IMR-90 (cell line): ENCODE data around the gene SAMD8. TPM values are rescaled to one million over a fixed set of nuclear protein-coding genes. Genes with fewer than 3 reads are reported as not detected.
A peak's percentile ranks its signal among the peaks of the same experiment; 100 is the strongest.

Experiments
- ATAC-seq: fragments of 200-7000 bp; cut with Tn5 transposase; 2 replicates; pipeline ENCODE4 v1.9.1; 2020; ENCODE audit warnings: low read depth, mild to moderate bottlenecking, moderate library complexity
- BruUV-seq: library from RNA; stranded (reverse); fragments of 400-500 nt; replicated peaks from 2 replicates; lab custom pipeline; 2021; lab: Mats Ljungman, UMichigan
- CTCF ChIA-PET: fragments of 300-600 bp; formaldehyde crosslinking; extraction: SDS; loops from one replicate; lab custom pipeline; 2021; ENCODE audit warnings: antibody characterized with exemption; lab: Yijun Ruan, JAX
- POLR2A ChIA-PET: fragments of 300-600 bp; sonication (Branson Sonifier 250); formaldehyde crosslinking; loops from one replicate; lab custom pipeline; 2022; ENCODE audit warnings: antibody characterized with exemption; ENCODE audit not compliant: unreplicated experiment; lab: Charles Lee
- DNase-seq: peaks from one replicate; pipeline ENCODE4 v3.0.0; 2013
- H2AFZ ChIP-seq: replicated peaks from 2 replicates; pipeline ENCODE3; 2013; ENCODE audit warnings: low read length, mild to moderate bottlenecking; ENCODE audit not compliant: poor library complexity
- H2AK5ac ChIP-seq: 2 replicates; pipeline ENCODE4 v1.6.1; 2013; ENCODE audit warnings: low read depth, low read length, inconsistent platforms
- H2AK9ac ChIP-seq: replicated peaks from 2 replicates; pipeline ENCODE3; 2013; ENCODE audit warnings: mild to moderate bottlenecking, low read depth, low read length, moderate library complexity; ENCODE audit not compliant: poor library complexity
- H2BK120ac ChIP-seq: 2 replicates; pipeline ENCODE4 v1.6.1; 2013; ENCODE audit warnings: low read depth, low read length, inconsistent platforms
- H2BK15ac ChIP-seq: 3 replicates; pipeline ENCODE4 v1.6.1; 2013; ENCODE audit warnings: low read depth, low read length, inconsistent platforms
- H2BK20ac ChIP-seq: 2 replicates; pipeline ENCODE4 v1.6.1; 2013; ENCODE audit warnings: low read depth, mild to moderate bottlenecking, inconsistent platforms, low read length, moderate library complexity
- H2BK5ac ChIP-seq: 2 replicates; pipeline ENCODE4 v1.6.1; 2013; ENCODE audit warnings: mild to moderate bottlenecking, low read depth, low read length, inconsistent platforms; ENCODE audit not compliant: poor library complexity, severe bottlenecking
- H3K14ac ChIP-seq: replicated peaks from 2 replicates; pipeline ENCODE4 v1.6.1; 2013; ENCODE audit warnings: low read depth, low read length, inconsistent platforms
- H3K18ac ChIP-seq: 2 replicates; pipeline ENCODE4 v1.6.1; 2013; ENCODE audit warnings: low read depth, low read length, control low read depth
- H3K23ac ChIP-seq: 2 replicates; pipeline ENCODE4 v1.6.1; 2013; ENCODE audit warnings: low read depth, low read length, inconsistent platforms
- H3K27ac ChIP-seq: 2 replicates; pipeline ENCODE4 v1.5.1; 2013; ENCODE audit warnings: mild to moderate bottlenecking, control low read depth, low read length; ENCODE audit not compliant: insufficient read depth
- H3K27me3 ChIP-seq: 2 replicates; pipeline ENCODE4 v1.6.1; 2013; ENCODE audit warnings: low read length; ENCODE audit not compliant: control insufficient read depth, insufficient read depth
- H3K36me3 ChIP-seq: 2 replicates; pipeline ENCODE4 v1.6.1; 2013; ENCODE audit warnings: low read length, mixed read lengths; ENCODE audit not compliant: control insufficient read depth, insufficient read depth
- H3K4ac ChIP-seq: 2 replicates; pipeline ENCODE4 v1.6.1; 2013; ENCODE audit warnings: low read depth, low read length, inconsistent platforms
- H3K4me1 ChIP-seq: 2 replicates; pipeline ENCODE4 v1.6.1; 2013; ENCODE audit warnings: low read length, mixed read lengths; ENCODE audit not compliant: control insufficient read depth, insufficient read depth
- H3K4me2 ChIP-seq: 2 replicates; pipeline ENCODE4 v1.6.1; 2013; ENCODE audit warnings: low read depth, mild to moderate bottlenecking, control low read depth, low read length, moderate library complexity
- H3K4me3 ChIP-seq: 2 replicates; pipeline ENCODE4 v1.5.1; 2013; ENCODE audit warnings: low read depth, mild to moderate bottlenecking, control low read depth, low read length, moderate library complexity; ENCODE audit not compliant: insufficient read depth
- H3K56ac ChIP-seq: 2 replicates; pipeline ENCODE4 v1.6.1; 2013; ENCODE audit warnings: low read length, inconsistent platforms; ENCODE audit not compliant: insufficient read depth; ENCODE audit errors: extremely low read depth
- H3K79me1 ChIP-seq, 2 experiments: 2 replicates each; pipeline ENCODE4 v1.6.1; 2013; ENCODE audit warnings: low read length in 2 of 2, inconsistent platforms in 1 of 2, low read depth in 1 of 2
- H3K9ac ChIP-seq: 2 replicates; pipeline ENCODE4 v1.6.1; 2013; ENCODE audit warnings: low read depth, low read length, control low read depth
- H3K9me1 ChIP-seq: 2 replicates; pipeline ENCODE4 v1.6.1; 2013; ENCODE audit warnings: low read length, inconsistent platforms; ENCODE audit not compliant: insufficient read depth
- H3K9me3 ChIP-seq: 2 replicates; pipeline ENCODE4 v1.6.1; 2013; ENCODE audit warnings: low read length; ENCODE audit not compliant: control insufficient read depth, insufficient read depth
- H4K20me1 ChIP-seq: 2 replicates; pipeline ENCODE4 v1.6.1; 2013; ENCODE audit warnings: low read length, inconsistent platforms; ENCODE audit not compliant: insufficient read depth
- H4K5ac ChIP-seq: 2 replicates; pipeline ENCODE4 v1.6.1; 2013; ENCODE audit warnings: mild to moderate bottlenecking, low read depth, low read length, control low read depth
- H4K8ac ChIP-seq, 2 experiments: 2 replicates each; pipeline ENCODE4 v1.6.1; 2013; ENCODE audit warnings: low read depth in 2 of 2, low read length in 2 of 2, control low read depth in 1 of 2, inconsistent platforms in 1 of 2
- H4K91ac ChIP-seq: 2 replicates; pipeline ENCODE4 v1.6.1; 2013; ENCODE audit warnings: low read depth, low read length, inconsistent platforms; ENCODE audit not compliant: insufficient read depth
- CEBPB ChIP-seq: IDR thresholded peaks from 2 replicates; pipeline ENCODE4 v1.6.1; 2012; ENCODE audit warnings: low read depth, low read length, improper control_type of control experiment
- CHD1 ChIP-seq: IDR thresholded peaks from 2 replicates; pipeline ENCODE4 v1.6.1; 2012; ENCODE audit warnings: low read depth, low read length, improper control_type of control experiment
- FOS ChIP-seq: fragments of 150-350 bp; IDR thresholded peaks from 2 replicates; pipeline ENCODE4 v1.6.1; 2016; ENCODE audit warnings: low read depth, low read length
- MAFK ChIP-seq: IDR thresholded peaks from 2 replicates; pipeline ENCODE4 v1.6.1; 2012; ENCODE audit warnings: low read depth, low read length, improper control_type of control experiment
- MAZ ChIP-seq: IDR thresholded peaks from 2 replicates; pipeline ENCODE4 v1.6.1; 2012; ENCODE audit warnings: low read depth, mild to moderate bottlenecking, low read length, improper control_type of control experiment, moderate library complexity, borderline replicate concordance
- NFE2L2 ChIP-seq: fragments of 150-350 bp; IDR thresholded peaks from 2 replicates; pipeline ENCODE4 v1.6.1; 2016; ENCODE audit warnings: low read depth, mild to moderate bottlenecking, low read length
- RAD21 ChIP-seq: IDR thresholded peaks from 2 replicates; pipeline ENCODE4 v1.6.1; 2012; ENCODE audit warnings: low read length, improper control_type of control experiment
- RCOR1 ChIP-seq: IDR thresholded peaks from 2 replicates; pipeline ENCODE4 v1.6.1; 2012; ENCODE audit warnings: mild to moderate bottlenecking, low read length, improper control_type of control experiment; ENCODE audit not compliant: insufficient replicate concordance
- RFX5 ChIP-seq: IDR thresholded peaks from 2 replicates; pipeline ENCODE4 v1.8.0; 2012; ENCODE audit warnings: low read depth, mild to moderate bottlenecking, low read length, moderate library complexity
- SMC3 ChIP-seq: fragments of 150-350 bp; IDR thresholded peaks from 2 replicates; pipeline ENCODE4 v1.6.1; 2016; ENCODE audit warnings: low read depth, mild to moderate bottlenecking, antibody characterized with exemption, low read length, moderate library complexity
- WGBS, 2 experiments: methylation state at CpG; one replicate each; pipeline versions ENCODE4 v1.1.5 to v1.1.7; 2013; ENCODE audit warnings: missing lambda C conversion rate in 2 of 2; ENCODE audit not compliant: insufficient read length in 1 of 2; ENCODE audit errors: extremely low coverage in 2 of 2; 5-methylcytosine and 5-hydroxymethylcytosine counted together
- dilution Hi-C: fragments of 300-500 bp; cut with HindIII; formaldehyde crosslinking; loops from one replicate; pipeline ENCODE4 v1.14.3; 2018; ENCODE audit warnings: low sequenced_read_pairs; ENCODE audit not compliant: unreplicated experiment
- in situ Hi-C: fragments of 300-500 bp; cut with MboI; formaldehyde crosslinking; loops from 3 replicates; pipeline ENCODE4 v1.14.3; 2019; ENCODE audit warnings: low sequenced_read_pairs, inconsistent platforms, mixed read lengths
- intact Hi-C: fragments of 100-400 bp; cut with micrococcal nuclease; formaldehyde crosslinking; loops from 2 replicates; pipeline ENCODE4 v1.10.0; 2022
- polyA plus RNA-seq, 3 experiments: library from polyadenylated mRNA; depleted of rRNA; stranded (reverse); fragments of >200 nt; gene quantifications; 2 replicates each; pipeline ENCODE4 v1.2.3, GENCODE V29; 2012; ENCODE audit warnings: low replicate concordance in 1 of 3
- total RNA-seq: library from RNA; depleted of rRNA; stranded (reverse); fragments of >200 nt; gene quantifications from 2 replicates; pipeline ENCODE4 v1.2.3, GENCODE V29; 2012
- TF ChIP-seq, protein P1 (sequence below): fragments of 150-350 bp; IDR thresholded peaks from 2 replicates; pipeline ENCODE4 v1.6.1; 2016; ENCODE audit warnings: low read depth, mild to moderate bottlenecking, low read length, moderate library complexity, borderline replicate concordance
- TF ChIP-seq, protein P2 (sequence below): fragments of 150-350 bp; IDR thresholded peaks from 2 replicates; pipeline ENCODE4 v1.6.1; 2017; ENCODE audit warnings: mild to moderate bottlenecking, antibody characterized with exemption, low read length, low read depth
- TF ChIP-seq, protein P3 (sequence below): conservative IDR thresholded peaks from 2 replicates; pipeline ENCODE4 v1.5.1; 2012; ENCODE audit warnings: mild to moderate bottlenecking, low read depth, low read length, improper control_type of control experiment

Gene SAMD8
- total and polyA plus RNA-seq, 2 of the 4 experiments (the other 2 are of a cell fraction): 10.1 to 28.7 TPM

DNA sequence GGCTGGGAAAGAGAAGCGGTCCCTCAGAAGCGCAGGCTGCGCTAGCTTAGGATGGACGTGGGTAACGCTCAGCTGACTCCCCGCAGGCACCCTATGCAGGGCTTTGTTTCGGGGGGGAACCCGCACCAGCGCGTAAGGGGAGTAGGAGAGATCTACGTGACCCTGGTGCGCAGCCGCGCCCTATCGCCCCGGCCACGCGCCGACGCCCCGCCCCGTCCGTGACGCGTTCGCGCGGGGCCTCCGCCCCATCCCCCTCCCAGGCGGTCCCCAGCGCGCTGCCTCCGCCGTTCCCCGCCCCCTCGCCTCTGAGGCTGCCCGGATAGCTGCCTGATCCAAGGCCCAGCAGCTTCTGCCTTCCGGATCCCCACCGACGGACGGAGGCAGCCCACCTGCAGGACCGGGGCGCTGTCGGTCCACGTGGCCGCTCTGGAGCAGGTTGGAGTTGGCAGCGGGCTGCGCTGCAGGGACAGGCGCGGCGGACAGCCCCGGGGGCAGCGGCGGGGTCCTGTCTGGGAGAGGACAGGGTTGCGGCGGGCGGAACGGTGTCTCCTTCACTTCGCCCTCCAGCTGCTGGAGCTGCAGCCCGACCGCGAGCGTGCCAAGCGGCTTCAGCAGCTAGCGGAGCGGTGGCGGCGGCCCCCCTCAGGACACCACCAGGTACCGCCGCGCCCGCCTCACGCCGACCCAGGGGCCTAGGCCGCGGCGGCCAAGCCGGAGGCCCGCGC lies 99.0 kb downstream of the SAMD8 start, which contains the start of gene VDAC2:
VDAC2 (plus strand) TSS at position 515 of the 725 bp plus-strand sequence. CDS start 363 bp downstream, outside the sequence.
- H3K27ac ChIP-seq: peak within 1 kb of the TSS; percentile 100
- H3K4me3 ChIP-seq: peak within 1 kb of the TSS; percentile 71
- H3K79me1 ChIP-seq: peaks cover 3 to 19% of the 10 kb centered on the region in 2 experiments; a peak in 3 of 4 replicates
- H4K91ac ChIP-seq: peak within 1 kb of the TSS; percentile 100
- H4K5ac ChIP-seq: peak within 1 kb of the TSS; percentile 97
- H2AFZ ChIP-seq: peak within 1 kb of the TSS; percentile 97
- H3K4me2 ChIP-seq: peak within 1 kb of the TSS; percentile 96
- H3K14ac ChIP-seq: peak within 1 kb of the TSS; percentile 100
- intact Hi-C loops: loop anchor here (1.0 to 5.0 kb wide), 3 partner anchors 14 to 98 kb away; partner anchors contain the start of gene SAMD8
- peak within 1 kb of the TSS; percentile 98 for H3K56ac ChIP-seq
- peak within 1 kb of the TSS; percentile 100 for H3K4ac ChIP-seq
- H4K8ac ChIP-seq: peak within 1 kb of the TSS; percentile 98 to 99
- CTCF ChIA-PET: interaction anchor here (1.0 kb wide), 1 partner anchor 22 kb away, joined by 3 read pairs; no protein-coding TSS in a partner anchor
- 0% methylated on average over 36 of the region's 80 CpGs; no CpG with 5 or more reads in 1 of the 2 experiments for WGBS, 2 experiments
- peak within 1 kb of the TSS; percentile 95 for H3K18ac ChIP-seq
- POLR2A ChIA-PET: interaction anchor here (0.6 to 1.1 kb wide), 3 partner anchors 10 to 74 kb away, joined by 3 to 18 read pairs (median 4); no protein-coding TSS in a partner anchor
- no peaks in the 10 kb centered on the region for H3K27me3 ChIP-seq
- no TSS peak for BruUV-seq
- peaks cover 9% of the 10 kb centered on the region for H3K9me1 ChIP-seq
- H3K36me3 ChIP-seq: peaks cover 14% of the 10 kb centered on the region
- peak within 1 kb of the TSS; percentile 99 for H3K23ac ChIP-seq
- peak within 1 kb of the TSS; percentile 95 for H2BK20ac ChIP-seq
- peak within 1 kb of the TSS; percentile 98 for H3K9ac ChIP-seq
- peak within 1 kb of the TSS; percentile 100 for H2AK5ac ChIP-seq
- peak; percentile 94 for ATAC-seq
- H2AK9ac ChIP-seq: peak within 1 kb of the TSS; percentile 100
- in situ Hi-C loops: no loop called here
- H2BK120ac ChIP-seq: peak within 1 kb of the TSS; percentile 100
- H2BK15ac ChIP-seq: peak within 1 kb of the TSS; percentile 99; the same call in 2 of the 3 replicates
- H3K9me3 ChIP-seq: no peaks in the 10 kb centered on the region
- H4K20me1 ChIP-seq: peaks cover 19% of the 10 kb centered on the region
- peak; percentile 79 for DNase-seq
- peak within 1 kb of the TSS; percentile 100 for H2BK5ac ChIP-seq
- dilution Hi-C loops: no loop called here
- peaks cover 12% of the 10 kb centered on the region for H3K4me1 ChIP-seq
- TF ChIP-seq NFE2L2 (no peak; the same call in 1 of the 2 replicates), CEBPB (no peak), RCOR1 (no peak), RFX5 (no peak), RAD21 (no peak), SMC3 (no peak), MAZ (peak; percentile 70; the same call in 1 of the 2 replicates), MAFK (no peak), FOS (0 out of 2 replicates have a peak, but pooled peaks have one; percentile 8), CHD1 (peak; percentile 48; the same call in 1 of the 2 replicates)
- TF ChIP-seq, protein P1, sequence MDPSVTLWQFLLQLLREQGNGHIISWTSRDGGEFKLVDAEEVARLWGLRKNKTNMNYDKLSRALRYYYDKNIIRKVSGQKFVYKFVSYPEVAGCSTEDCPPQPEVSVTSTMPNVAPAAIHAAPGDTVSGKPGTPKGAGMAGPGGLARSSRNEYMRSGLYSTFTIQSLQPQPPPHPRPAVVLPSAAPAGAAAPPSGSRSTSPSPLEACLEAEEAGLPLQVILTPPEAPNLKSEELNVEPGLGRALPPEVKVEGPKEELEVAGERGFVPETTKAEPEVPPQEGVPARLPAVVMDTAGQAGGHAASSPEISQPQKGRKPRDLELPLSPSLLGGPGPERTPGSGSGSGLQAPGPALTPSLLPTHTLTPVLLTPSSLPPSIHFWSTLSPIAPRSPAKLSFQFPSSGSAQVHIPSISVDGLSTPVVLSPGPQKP: no peak
- TF ChIP-seq, protein P2, sequence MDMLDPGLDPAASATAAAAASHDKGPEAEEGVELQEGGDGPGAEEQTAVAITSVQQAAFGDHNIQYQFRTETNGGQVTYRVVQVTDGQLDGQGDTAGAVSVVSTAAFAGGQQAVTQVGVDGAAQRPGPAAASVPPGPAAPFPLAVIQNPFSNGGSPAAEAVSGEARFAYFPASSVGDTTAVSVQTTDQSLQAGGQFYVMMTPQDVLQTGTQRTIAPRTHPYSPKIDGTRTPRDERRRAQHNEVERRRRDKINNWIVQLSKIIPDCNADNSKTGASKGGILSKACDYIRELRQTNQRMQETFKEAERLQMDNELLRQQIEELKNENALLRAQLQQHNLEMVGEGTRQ: peak; percentile 52
- TF ChIP-seq, protein P3, sequence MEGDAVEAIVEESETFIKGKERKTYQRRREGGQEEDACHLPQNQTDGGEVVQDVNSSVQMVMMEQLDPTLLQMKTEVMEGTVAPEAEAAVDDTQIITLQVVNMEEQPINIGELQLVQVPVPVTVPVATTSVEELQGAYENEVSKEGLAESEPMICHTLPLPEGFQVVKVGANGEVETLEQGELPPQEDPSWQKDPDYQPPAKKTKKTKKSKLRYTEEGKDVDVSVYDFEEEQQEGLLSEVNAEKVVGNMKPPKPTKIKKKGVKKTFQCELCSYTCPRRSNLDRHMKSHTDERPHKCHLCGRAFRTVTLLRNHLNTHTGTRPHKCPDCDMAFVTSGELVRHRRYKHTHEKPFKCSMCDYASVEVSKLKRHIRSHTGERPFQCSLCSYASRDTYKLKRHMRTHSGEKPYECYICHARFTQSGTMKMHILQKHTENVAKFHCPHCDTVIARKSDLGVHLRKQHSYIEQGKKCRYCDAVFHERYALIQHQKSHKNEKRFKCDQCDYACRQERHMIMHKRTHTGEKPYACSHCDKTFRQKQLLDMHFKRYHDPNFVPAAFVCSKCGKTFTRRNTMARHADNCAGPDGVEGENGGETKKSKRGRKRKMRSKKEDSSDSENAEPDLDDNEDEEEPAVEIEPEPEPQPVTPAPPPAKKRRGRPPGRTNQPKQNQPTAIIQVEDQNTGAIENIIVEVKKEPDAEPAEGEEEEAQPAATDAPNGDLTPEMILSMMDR: no peak
